GM11168 (cell line): Measurements from ENCODE around the gene TGFBR3.

Source experiments
- in situ Hi-C: fragments of 300-500 bp; cut with MboI; formaldehyde crosslinking; loops from one replicate; pipeline ENCODE4 v1.12.0; 2022; ENCODE audit warnings: low sequenced_read_pairs; ENCODE audit not compliant: unreplicated experiment

Gene TGFBR3

GRCh38 chr1:91725989-91726721, 159.8 kb downstream of the TGFBR3 start:
- in situ Hi-C loops, result no loop called here

GRCh38 chr1:91725618-91725988, 160.3 kb downstream of the TGFBR3 start:
- in situ Hi-C loops, result no loop called here

- in situ Hi-C loops, result no loop called here
Observed at GRCh38 chr1:91724644-91725043, 161.3 kb downstream of the TGFBR3 start.

GRCh38 chr1:91724231-91724630, 161.7 kb downstream of the TGFBR3 start:
- in situ Hi-C loops, result no loop called here

- in situ Hi-C loops, result no loop called here
Observed at GRCh38 chr1:91720044-91720443, 165.9 kb downstream of the TGFBR3 start.

- in situ Hi-C loops, result no loop called here
Observed at GRCh38 chr1:91718877-91719276, 167.1 kb downstream of the TGFBR3 start.

- in situ Hi-C loops, result no loop called here
Observed at GRCh38 chr1:91718368-91718767, 167.6 kb downstream of the TGFBR3 start.

GRCh38 chr1:91717839-91718238, 168.1 kb downstream of the TGFBR3 start:
- in situ Hi-C loops, result no loop called here

- in situ Hi-C loops, result no loop called here
Observed at GRCh38 chr1:91716339-91716738, 169.6 kb downstream of the TGFBR3 start.

- in situ Hi-C loops, result no loop called here
Observed at GRCh38 chr1:91715416-91716000, 170.4 kb downstream of the TGFBR3 start.

- in situ Hi-C loops, result no loop called here
Observed at GRCh38 chr1:91714867-91715381, 171.0 kb downstream of the TGFBR3 start.

- in situ Hi-C loops, result no loop called here
Observed at GRCh38 chr1:91712981-91713841, 172.7 kb downstream of the TGFBR3 start.

GRCh38 chr1:91712393-91712792, 173.6 kb downstream of the TGFBR3 start:
- in situ Hi-C loops, result no loop called here

- in situ Hi-C loops, result no loop called here
Observed at GRCh38 chr1:91711504-91712247, 174.3 kb downstream of the TGFBR3 start.

- in situ Hi-C loops, result no loop called here
Observed at GRCh38 chr1:91710261-91710660, 175.7 kb downstream of the TGFBR3 start.

GRCh38 chr1:91708691-91709090, 177.3 kb downstream of the TGFBR3 start:
- in situ Hi-C loops, result no loop called here

- in situ Hi-C loops, result no loop called here
Observed at GRCh38 chr1:91707890-91708218, 178.1 kb downstream of the TGFBR3 start.

GRCh38 chr1:91707114-91707889, 178.6 kb downstream of the TGFBR3 start:
- in situ Hi-C loops, result no loop called here

GRCh38 chr1:91706140-91706957, 179.6 kb downstream of the TGFBR3 start:
- in situ Hi-C loops, result no loop called here
